GM21717 (cell line): ENCODE measurements around the gene REEP6.
"Not testable (repeated sequence)": the region's sequence is repeated elsewhere in the genome, so short reads cannot be mapped to it uniquely, and the experiment has no call there.

Source experiments
- ATAC-seq: cut with Tn5 transposase; IDR thresholded peaks from one replicate; pipeline ENCODE4 v1.9.1; 2021; ENCODE audit warnings: mild to moderate bottlenecking, moderate library complexity; ENCODE audit not compliant: unreplicated experiment

Gene REEP6

DNA sequence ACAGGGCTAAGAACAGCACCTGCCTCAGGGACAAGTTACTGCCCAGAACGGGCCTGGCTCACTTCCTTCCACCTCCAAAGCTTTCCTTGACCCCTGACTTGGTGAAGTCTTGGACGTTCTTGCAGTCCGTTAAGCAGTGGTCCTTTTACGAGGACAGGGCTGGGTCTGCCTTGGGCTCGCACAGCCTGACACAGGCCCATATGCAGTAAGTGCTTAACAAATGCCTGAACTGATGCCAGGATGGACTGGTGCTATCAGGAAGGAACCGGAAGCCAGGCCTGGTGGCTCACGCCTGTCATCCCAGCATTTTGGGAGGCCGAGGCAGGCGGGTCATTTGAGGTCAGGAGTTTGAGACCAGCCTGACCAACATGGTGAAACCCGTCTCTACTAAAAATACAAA, 31.1 kb downstream of the REEP6 start:
- ATAC-seq = no peak

DNA sequence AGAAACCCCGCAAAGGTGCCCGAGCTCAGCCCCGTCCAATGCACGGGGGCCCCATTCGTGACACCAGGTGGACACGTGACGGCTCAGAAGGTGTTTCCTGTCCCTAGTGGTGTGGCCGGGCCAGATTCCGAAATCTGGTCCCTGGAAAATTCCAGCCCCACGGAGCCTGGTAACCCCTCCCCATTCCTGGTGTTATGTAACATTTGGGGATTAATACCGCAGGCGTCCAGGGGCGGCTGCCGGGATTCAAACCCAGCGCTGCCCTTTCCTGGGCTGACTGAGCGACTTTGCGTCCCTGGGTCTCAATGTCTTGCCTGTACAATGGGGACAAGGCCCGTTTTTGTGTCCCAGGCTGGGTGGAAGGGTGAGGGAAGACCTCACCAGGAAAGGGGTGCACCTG, 31.9 kb downstream of the REEP6 start:
- ATAC-seq = no peak

DNA sequence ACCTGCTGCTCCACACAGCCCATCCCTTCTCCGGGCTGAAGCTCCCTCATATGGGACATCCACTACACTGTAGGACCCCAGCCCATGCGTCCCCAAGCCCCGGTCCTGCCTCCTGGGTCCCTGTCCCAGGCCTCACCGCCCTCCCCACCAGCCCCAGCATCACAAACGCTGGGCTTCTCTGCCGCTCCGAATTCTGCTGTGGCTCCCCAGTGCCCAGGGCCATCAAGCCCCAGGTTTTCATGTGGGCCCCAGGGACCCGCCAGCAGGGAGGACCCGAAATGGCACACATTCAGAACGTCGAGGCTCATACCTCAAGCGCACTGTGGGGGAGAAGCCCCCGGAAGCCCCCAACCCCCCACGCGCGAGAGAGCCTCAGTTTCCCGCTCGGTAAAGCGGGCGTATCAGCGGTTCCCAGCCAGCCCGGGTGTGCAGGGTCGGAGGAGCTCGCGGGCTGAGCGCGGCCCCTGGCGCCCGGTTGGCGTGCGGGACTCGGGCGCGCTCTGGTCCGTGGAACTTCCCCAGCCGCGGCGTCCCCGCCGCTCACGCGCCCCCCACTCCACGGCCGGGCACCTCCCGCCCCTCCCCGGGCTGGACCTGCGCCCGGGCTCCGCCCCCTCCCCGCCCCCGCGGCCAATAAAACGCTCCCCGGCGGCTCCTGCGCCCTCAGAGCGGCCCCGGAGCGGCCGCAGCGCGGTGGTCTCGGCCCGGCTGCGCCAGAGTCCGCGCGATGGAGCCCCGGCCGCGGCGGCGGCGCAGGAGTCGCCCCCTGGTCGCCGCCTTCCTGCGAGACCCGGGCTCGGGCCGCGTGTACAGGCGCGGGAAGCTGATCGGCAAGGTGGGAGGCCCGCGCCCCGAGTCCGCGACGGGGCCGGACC, 32.7 kb downstream of the REEP6 start, which contains the start of gene PLK5:
PLK5 (plus strand) TSS at position 666 of the 875 bp plus-strand sequence. CDS start 2,920 bp downstream, outside the sequence.
- no peak for ATAC-seq

DNA sequence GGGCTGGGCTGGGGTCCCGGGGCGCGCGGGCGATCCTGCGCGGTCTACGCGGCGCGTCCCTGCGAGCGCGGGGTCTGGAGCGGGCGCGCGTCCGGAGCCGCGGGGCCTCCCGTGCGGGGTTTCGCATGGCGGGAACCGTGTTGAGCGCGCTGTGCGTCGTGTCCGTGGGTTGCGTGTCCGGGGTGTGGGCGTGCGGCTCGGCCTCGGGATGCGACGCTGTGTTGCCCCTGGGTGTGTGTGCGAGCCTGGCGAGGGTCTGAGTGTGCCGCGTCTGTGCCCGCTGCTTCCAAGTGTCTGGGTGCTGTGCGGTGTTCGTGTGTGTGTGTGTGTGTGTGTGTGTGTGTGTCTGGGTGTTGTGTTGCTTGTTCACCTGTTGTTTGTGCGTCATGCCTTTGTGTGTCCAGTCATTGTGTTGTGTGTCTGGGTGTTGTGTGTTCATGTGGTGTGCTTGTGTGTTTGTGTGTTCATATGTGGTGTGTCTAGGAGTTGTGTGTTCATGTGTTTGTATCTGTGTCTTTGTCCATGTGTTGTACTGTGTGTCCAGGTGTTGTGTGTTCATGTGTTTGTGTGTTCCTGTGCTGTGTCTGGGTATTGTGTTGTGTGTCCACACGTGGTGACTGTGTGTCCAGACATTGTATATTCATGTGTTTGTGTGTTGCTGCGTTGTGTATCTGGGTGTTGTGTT, 33.4 kb downstream of the REEP6 start:
- ATAC-seq = no peak

DNA sequence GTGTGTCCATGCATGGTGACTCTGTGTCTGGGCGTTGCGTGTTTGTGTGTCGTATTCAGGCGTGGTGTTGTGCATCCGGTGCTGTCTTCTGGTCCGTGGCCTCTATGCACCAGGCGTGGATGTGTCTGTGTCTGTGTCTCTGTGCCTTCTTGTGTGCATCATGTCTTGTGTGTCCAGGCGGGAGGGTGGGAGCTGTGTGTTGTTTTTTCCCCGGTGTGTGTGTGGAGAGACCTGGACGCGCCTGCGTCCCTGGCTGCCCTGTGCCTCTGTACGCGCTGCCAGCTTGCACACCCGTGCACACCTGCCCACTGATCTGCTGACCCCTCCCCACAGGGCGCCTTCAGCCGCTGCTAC, 34.0 kb downstream of the REEP6 start:
- ATAC-seq = no peak

DNA sequence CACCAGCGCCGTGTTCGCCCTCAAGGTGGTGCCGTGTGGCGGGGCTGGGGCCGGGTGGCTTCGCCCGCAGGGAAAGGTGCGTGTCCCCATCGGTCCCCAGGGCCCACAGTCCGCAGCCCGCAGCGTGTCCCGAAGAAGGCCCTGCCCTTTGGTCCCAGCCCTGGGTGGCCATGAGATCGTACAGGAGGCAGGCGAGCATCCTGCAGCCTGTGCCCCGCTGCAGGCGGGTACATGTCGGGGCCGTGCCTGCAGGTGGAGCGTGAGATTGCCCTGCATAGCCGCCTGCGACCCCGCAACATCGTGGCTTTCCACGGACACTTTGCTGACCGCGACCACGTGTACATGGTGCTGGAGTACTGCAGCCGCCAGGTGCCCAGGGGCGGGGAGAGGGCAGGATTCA, 34.4 kb downstream of the REEP6 start:
- ATAC-seq = no peak

DNA sequence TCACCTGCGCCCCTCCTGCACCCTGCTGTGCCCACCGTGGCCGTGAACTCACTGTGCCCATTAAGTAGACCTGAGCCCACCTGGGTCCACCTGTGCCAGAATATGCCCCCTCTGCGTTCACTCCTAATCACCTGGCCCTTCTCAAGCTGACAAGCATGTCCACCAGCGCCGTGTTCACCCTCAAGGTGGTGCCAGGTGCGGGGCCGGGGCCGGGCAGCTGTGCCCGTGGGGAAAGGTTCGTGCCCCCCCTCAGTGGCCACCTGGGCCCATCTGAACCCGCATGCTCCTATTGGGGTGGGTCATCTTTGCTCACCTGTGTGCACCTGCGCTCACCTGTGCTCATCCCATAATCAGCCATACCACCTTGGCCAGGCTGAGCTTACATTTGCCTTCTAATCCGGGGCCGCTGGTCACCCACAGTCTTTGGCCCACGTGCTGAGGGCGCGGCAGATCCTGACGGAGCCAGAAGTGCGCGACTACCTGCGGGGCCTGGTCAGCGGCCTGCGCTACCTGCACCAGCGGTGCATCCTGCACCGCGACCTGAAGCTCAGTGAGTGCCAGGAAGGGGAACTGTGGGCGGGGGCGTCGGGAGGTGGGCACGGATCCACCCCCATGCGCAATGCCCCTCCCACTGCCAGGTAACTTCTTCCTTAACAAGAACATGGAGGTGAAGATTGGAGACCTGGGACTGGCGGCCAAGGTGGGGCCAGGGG, 35.2 kb downstream of the REEP6 start:
- ATAC-seq = no peak

DNA sequence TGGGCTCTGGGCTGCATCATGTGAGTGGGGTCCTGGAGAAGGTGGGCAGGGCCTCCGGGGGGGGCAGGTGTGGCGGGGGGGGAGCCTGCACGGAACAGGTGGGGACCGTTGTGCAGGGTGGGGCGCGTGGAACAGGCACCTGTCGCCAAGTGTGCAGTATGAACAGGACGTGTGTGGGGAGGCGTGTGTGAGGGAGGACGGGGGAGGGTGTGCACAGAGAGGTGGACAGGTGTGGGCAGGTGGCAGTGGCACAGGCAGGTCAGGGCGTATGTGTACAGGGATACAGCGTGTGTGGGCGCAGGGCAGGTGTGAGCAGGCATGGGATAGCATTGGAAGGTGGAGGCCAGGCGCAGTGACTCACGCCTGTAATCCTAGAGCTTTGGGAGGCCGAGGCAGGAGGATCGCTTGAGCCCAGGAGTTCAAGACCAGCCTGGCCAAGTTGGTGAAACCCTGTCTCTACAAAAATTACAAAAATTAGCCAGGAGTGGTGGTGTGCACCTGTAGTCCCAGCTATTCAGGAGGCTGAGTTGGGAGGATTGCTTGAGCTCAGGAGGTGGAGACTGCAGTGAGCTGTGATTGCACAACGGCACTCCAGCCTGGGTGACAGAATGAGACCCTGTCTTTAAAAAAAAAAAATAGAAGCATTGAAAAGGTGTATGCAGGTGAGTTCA, 36.1 kb downstream of the REEP6 start:
- no peak for ATAC-seq

DNA sequence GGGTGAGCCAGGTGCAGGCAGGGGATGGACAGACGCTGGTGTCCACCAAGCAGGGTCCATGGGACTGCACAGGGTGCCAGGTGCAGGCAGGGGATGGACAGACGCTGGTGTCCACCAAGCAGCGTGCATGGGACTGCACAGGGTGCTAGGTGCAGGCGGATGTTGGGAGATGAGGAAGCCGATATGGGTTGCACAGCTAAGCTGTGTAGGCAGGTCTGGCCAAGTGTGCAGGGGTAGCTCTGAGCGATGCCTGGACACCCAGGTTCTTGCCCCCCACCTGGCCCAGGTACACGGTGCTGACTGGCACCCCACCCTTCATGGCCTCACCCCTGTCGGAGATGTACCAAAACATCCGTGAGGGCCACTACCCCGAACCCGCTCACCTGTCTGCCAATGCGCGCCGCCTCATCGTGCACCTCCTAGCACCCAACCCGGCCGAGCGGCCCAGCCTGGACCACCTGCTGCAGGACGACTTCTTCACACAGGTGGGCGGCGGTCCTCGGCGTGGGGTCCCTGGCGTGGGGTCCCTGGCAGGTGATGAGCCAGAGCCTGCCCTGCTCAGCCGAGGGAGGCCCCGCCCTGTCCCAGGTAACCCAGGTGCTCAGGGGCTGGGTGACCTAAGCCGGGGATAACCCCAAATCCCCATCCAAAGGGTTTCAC, 36.8 kb downstream of the REEP6 start:
- no peak for ATAC-seq

DNA sequence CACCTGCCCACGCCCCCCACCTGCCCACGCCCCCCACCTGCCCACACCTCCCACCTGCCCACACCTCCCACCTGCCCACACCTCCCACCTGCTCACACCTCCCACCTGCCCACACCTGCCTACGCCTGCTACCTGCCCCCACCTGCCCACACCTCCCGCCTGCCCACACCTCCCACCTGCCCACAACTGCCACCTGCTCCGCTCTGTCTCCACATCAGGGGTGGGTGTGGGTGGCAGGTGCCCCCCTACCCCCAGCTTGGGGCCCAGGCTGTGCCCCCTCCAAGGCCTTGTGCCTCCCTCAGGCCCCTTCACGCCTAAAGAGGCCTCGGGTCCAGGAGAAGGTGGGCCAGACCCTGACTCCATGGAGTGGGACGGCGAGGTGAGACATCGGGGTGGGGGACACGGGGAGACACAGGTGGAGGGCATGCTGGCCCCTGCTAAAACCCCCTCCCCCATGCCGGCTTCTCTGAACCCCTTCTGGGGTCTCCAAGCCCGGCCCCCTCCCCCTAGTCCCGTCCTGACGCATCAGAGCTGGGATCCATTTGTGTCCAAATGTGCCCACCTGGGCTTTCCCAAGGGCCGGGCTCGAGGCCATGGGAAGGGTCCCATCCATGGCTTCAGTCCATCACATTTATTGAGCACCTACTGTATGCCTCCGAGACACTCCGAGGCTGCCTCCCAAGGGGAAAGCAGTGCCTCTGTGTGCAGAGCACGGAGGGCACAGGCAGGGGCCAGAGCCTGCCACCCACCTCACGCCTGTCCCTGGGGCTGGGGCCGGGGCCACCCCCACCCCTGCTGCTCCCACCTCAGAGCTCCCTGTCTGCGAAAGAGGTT, 37.8 kb downstream of the REEP6 start:
- no peak for ATAC-seq

DNA sequence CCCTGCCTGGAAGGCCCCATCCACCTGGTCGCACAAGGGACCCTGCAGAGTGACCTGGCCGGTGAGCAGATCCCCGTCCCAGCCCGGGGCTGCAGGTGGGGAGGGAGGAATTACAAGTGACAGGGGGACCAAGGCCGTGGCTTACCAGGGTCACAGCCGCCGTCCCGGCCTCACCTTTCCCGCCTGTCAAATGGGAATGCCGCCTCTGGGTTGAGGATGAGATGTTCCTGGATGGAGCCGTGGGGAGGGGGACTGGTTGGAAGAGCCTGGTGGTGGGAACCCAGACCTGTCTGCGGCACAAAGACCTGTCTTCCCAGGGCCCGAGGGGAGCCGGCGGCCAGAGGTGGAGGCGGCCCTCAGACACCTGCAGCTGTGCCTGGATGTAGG, 38.4 kb downstream of the REEP6 start:
- ATAC-seq = no peak

DNA sequence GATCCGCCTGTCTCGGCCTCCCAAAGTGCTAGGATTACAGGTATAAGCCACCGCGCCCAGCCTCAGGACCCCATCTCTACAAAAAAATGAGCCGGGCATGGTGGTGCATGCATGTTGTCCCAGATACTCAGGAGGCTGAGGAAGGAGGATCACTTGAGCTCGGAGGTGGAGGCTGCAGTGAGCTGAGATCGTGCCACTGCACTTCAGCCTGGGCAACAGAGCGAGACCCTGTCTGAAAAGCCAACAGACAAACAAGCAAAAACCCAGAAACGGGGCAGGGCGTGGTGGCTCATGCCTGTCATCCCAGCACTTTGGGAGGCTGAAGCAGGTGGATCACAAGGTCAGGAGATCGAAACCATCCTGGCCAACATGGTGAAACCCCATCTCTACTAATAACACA, 39.9 kb downstream of the REEP6 start:
- ATAC-seq = not testable (repeated sequence)

DNA sequence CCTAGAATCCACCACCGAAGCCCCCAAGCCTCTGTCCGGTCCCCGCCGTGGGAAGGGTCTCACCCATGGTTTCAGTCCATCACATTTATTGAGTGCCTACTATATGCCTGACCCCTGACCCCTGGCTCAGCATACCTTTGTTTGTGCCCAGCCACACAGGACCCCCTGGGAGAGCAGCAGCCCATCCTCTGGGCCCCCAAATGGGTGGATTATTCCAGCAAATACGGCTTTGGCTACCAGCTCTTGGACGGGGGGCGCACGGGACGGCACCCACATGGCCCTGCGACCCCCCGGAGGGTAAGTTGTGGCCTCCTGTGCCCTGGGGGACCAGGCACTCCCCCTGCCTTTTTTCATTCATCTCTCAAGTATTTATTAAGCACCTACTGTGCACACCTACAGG, 40.6 kb downstream of the REEP6 start:
- ATAC-seq = no peak

DNA sequence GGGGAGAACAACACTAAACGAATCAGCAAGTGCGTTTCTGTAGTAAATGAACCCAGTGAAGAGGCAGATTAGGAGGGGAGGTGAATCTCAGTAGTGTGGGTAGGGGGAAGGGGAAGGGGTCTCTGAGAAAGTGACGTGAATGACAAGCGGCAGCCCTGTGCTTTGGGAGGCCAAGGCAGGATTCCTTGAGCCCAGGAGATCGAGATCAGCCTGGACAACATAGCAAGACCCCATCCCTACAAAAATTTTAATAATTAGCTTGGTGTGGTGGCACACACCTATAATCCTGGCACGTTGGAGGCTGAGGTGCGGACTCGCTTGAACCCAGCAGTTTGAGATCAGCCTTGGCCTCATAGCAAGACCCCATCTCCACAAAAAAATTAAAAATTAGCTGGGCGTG, 41.0 kb downstream of the REEP6 start:
- no peak for ATAC-seq

DNA sequence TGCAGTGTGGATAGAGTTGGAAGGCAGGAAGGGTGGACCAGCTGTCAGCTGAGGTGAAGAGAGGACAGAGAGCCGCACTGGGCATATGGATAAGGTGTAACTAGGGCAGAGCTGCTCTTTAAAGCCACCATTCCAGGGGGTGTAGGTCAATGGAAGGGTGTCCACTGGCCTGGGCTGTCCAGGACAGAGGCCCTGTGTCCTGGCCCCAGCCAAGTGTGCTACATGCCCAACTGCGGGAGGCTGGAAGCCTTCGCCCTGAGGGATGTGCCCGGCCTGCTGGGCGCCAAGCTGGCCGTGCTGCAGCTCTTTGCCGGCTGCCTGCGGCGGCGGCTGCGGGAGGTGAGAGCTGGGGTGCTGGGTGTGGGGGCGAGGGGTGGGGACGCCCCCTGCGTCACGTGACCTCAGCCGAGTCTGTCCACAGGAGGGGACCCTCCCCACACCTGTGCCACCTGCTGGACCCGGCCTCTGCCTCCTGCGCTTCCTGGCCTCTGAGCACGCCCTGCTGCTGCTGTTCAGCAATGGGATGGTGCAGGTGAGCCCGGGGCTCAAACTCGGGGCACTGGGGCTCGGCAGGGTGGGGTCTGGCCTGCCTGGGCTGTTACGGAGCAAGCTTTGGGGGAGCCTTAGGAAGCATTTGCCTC, 42.6 kb downstream of the REEP6 start:
- no peak for ATAC-seq

DNA sequence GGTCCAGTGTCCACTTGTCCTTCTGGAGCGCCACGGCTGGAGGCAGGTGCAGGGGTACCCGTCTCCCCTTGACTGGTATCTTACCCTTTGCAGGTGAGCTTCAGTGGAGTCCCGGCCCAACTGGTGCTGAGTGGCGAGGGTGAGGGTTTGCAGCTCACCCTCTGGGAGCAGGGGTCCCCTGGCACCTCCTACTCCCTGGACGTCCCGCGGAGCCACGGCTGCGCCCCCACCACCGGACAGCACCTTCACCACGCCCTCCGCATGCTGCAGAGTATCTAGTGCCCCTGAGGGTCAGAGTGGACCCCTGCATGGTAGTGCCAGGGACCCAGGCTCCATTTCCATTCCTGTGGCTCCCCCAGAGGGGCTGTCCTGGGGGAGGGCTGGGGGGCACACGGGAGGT, 44.0 kb downstream of the REEP6 start:
- ATAC-seq = no peak

DNA sequence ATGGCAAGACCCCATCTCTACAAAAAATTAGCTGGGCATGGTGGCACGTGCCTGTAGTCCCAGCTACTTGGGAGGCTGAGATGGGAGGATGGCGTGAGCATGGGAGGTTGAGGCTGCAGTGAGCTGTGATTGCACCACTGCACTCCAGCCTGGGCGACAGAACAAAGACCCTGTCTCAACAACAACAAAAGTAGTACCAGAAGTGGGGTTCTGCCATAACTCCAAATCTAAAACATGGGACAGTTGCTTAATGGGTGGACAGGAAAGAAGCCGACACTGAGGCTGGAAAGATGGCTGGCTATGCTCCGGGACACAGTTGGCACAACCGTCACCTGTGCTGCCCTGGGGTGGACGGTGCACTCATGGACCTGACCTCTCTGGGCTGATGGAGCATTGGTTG, 44.7 kb downstream of the REEP6 start:
- not testable (repeated sequence) for ATAC-seq

DNA sequence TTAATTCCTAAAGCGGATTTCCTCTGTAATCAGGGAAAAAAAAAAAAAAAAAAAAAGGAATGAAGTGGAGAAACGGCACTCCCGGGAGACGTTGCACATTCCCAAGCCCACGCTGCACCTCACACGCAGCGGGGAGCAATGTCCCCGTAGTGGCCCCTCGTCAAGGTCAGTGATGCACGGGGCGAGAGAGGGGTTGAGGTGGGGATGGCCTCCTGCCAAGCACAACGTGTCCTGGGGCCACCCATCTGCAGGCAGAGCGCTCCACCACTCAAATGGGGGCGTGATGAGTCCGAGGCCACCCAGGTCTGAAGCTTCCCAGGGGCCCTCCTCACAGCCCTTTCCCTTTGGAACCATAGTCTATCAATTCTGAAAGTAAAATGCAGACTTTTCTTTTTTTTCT, 48.0 kb downstream of the REEP6 start:
- no peak for ATAC-seq

DNA sequence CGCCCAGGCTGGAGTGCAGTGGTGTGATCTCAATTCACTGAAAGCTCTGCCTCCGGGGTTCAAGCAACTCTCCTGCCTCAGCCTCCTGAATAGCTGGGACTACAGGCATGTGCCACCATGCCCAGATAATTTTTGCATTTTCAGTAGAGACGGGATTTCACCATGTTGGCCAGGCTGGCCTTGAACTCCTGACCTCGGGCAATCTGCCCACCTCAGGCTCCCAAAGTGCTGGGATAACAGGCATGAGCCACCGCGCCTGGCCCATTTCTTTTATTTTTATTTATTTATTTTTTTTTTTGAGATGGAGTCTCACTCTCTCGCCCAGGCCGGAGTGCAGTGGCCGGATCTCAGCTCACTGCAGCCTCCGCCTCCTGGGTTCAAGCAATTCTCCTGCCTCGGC, 48.8 kb downstream of the REEP6 start:
- not testable (repeated sequence) for ATAC-seq
